SK-N-SH (cell line): ENCODE data around the gene FADS3. TPM values are rescaled to one million over a fixed set of nuclear protein-coding genes. Genes with fewer than 3 reads are reported as not detected.

ENCODE experiments used
- CTCF ChIA-PET: fragments of 300-600, 350-600 bp; formaldehyde crosslinking; extraction: SDS; loops from one replicate; lab custom pipeline; 2021; lab: Yijun Ruan, JAX
- POLR2A ChIA-PET: fragments of 350-600 bp; sonication (Branson Sonifier 250); formaldehyde crosslinking; extraction: SDS; loops from one replicate; lab custom pipeline; 2020; ENCODE audit warnings: antibody characterized with exemption, inconsistent platforms; lab: Yijun Ruan, JAX
- DNase-seq: peaks from one replicate; pipeline ENCODE4 v3.0.0; 2012
- H2AFZ ChIP-seq: fragments of 200-600 bp; sonication (generic); 2 replicates; pipeline ENCODE4 v1.8.1; 2016; ENCODE audit warnings: antibody characterized with exemption, mild to moderate bottlenecking, low read depth
- H3F3A ChIP-seq: fragments of 200-600 bp; sonication (generic); replicated peaks from 2 replicates; pipeline ENCODE3; 2016; ENCODE audit warnings: antibody characterized with exemption, mild to moderate bottlenecking; ENCODE audit not compliant: insufficient read depth
- H3K27ac ChIP-seq, 2 experiments: fragments of 200-500 bp in 1 of 2; fragments of 200-600 bp in 1 of 2; sonication (Bioruptor generic) in 1 of 2; sonication (generic), shearing (Covaris generic) in 1 of 2; 2 replicates each; pipeline versions ENCODE4 v1.5.1 to v1.6.1; 2014 to 2016; ENCODE audit warnings: low read depth in 2 of 2, inconsistent platforms in 1 of 2, low read length in 1 of 2, mild to moderate bottlenecking in 1 of 2, mixed read lengths in 1 of 2
- H3K27me3 ChIP-seq: fragments of 200-600 bp; sonication (generic), shearing (Covaris generic); 2 replicates; pipeline ENCODE4 v1.6.1; 2016; ENCODE audit warnings: mixed run types; ENCODE audit not compliant: insufficient read depth
- H3K36me3 ChIP-seq, 2 experiments: fragments of 200-500 bp in 1 of 2; fragments of 200-600 bp in 1 of 2; sonication (Bioruptor generic) in 1 of 2; sonication (generic) in 1 of 2; replicated peaks in 1 of 2; 2 replicates each; pipeline versions ENCODE3 to v1.5.1; 2014 to 2016; ENCODE audit warnings: low read length in 1 of 2, mild to moderate bottlenecking in 1 of 2; ENCODE audit not compliant: insufficient read depth in 2 of 2, control insufficient read depth in 1 of 2
- H3K4me1 ChIP-seq, 2 experiments: fragments of 200-500 bp in 1 of 2; fragments of 200-600 bp in 1 of 2; sonication (Bioruptor generic) in 1 of 2; sonication (generic), shearing (Covaris generic) in 1 of 2; 2 replicates each; pipeline versions ENCODE4 v1.5.1 to v1.6.1; 2014 to 2016; ENCODE audit warnings: low read depth in 1 of 2, low read length in 1 of 2, mixed run types in 1 of 2; ENCODE audit not compliant: insufficient read depth in 2 of 2, control insufficient read depth in 1 of 2
- H3K4me2 ChIP-seq: fragments of 200-600 bp; sonication (generic), shearing (Covaris generic); 2 replicates; pipeline ENCODE4 v1.6.1; 2017; ENCODE audit warnings: mixed run types
- H3K4me3 ChIP-seq, 2 experiments: fragments of 200-500 bp in 1 of 2; fragments of 200-600 bp in 1 of 2; sonication (Bioruptor generic) in 1 of 2; sonication (generic), shearing (Covaris generic) in 1 of 2; 2 replicates each; pipeline versions ENCODE4 v1.5.1 to v1.8.1; 2014 to 2016; ENCODE audit warnings: low read depth in 2 of 2, inconsistent platforms in 1 of 2, low read length in 1 of 2, mild to moderate bottlenecking in 1 of 2, mixed read lengths in 1 of 2, moderate library complexity in 1 of 2
- H3K79me2 ChIP-seq: fragments of 200-600 bp; sonication (generic); 2 replicates; pipeline ENCODE4 v1.8.1; 2017; ENCODE audit warnings: mild to moderate bottlenecking; ENCODE audit not compliant: insufficient read depth
- H3K9ac ChIP-seq: fragments of 200-600 bp; sonication (generic); 2 replicates; pipeline ENCODE4 v1.6.1; 2017; ENCODE audit warnings: mixed run types
- H3K9me2 ChIP-seq: fragments of 200-600 bp; sonication (generic); 2 replicates; pipeline ENCODE4 v1.6.1; 2017; ENCODE audit warnings: mixed run types
- H3K9me3 ChIP-seq: fragments of 200-600 bp; sonication (generic); 2 replicates; pipeline ENCODE4 v1.6.1; 2017; ENCODE audit warnings: mixed run types, mild to moderate bottlenecking, moderate library complexity
- H4K20me1 ChIP-seq: fragments of 200-600 bp; sonication (generic); 2 replicates; pipeline ENCODE4 v1.6.1; 2017; ENCODE audit warnings: mild to moderate bottlenecking, mixed run types; ENCODE audit not compliant: insufficient read depth
- CHD2 ChIP-seq: fragments of 150-350 bp; IDR thresholded peaks from 2 replicates; pipeline ENCODE4 v1.6.1; 2018; ENCODE audit warnings: low read length; ENCODE audit not compliant: partially characterized antibody
- CTCF ChIP-seq: fragments of 200-600 bp; sonication (generic); IDR thresholded peaks from 2 replicates; pipeline ENCODE4 v1.6.1; 2017; ENCODE audit warnings: antibody characterized with exemption, mild to moderate bottlenecking, moderate library complexity
- ELF1 ChIP-seq: IDR thresholded peaks from 2 replicates; pipeline ENCODE4 v1.4.0; 2012
- EP300 ChIP-seq, 2 experiments: IDR thresholded peaks; 2 replicates each; pipeline versions ENCODE4 v1.4.0 to v1.6.1; 2012; ENCODE audit warnings: borderline replicate concordance in 1 of 2, low read depth in 1 of 2, low read length in 1 of 2
- FOSL2 ChIP-seq: IDR thresholded peaks from 2 replicates; pipeline ENCODE4 v1.4.0; 2012; ENCODE audit warnings: low read depth, mild to moderate bottlenecking, moderate library complexity, borderline replicate concordance
- FOXM1 ChIP-seq: IDR thresholded peaks from 2 replicates; pipeline ENCODE4 v1.4.0; 2012; ENCODE audit warnings: low read depth, mild to moderate bottlenecking
- GABPA ChIP-seq: IDR thresholded peaks from 2 replicates; pipeline ENCODE4 v1.4.0; 2012; ENCODE audit warnings: low read depth, mild to moderate bottlenecking
- GATA2 ChIP-seq: sonication (generic); formaldehyde crosslinking; IDR thresholded peaks from 2 replicates; pipeline ENCODE4 v1.5.0; 2020; ENCODE audit warnings: mild to moderate bottlenecking, missing genetic modification reagents
- IRF3 ChIP-seq: fragments of 150-350 bp; IDR thresholded peaks from 2 replicates; pipeline ENCODE4 v1.6.1; 2016; ENCODE audit warnings: mild to moderate bottlenecking, low read depth, low read length
- MAX ChIP-seq: IDR thresholded peaks from 2 replicates; pipeline ENCODE4 v1.4.0; 2012; ENCODE audit warnings: low read depth
- MEF2A ChIP-seq: IDR thresholded peaks from 2 replicates; pipeline ENCODE4 v1.4.0; 2012; ENCODE audit warnings: low read depth, borderline replicate concordance
- MXI1 ChIP-seq: IDR thresholded peaks from 2 replicates; pipeline ENCODE4 v1.6.1; 2012; ENCODE audit warnings: mild to moderate bottlenecking, low read depth, low read length, improper control_type of control experiment
- NFIC ChIP-seq: IDR thresholded peaks from 2 replicates; pipeline ENCODE4 v1.4.0; 2012; ENCODE audit warnings: borderline replicate concordance
- PBX3 ChIP-seq: IDR thresholded peaks from 2 replicates; pipeline ENCODE4; 2012
- POLR2AphosphoS5 ChIP-seq: IDR thresholded peaks from 2 replicates; pipeline ENCODE4 v1.6.1; 2012; ENCODE audit warnings: low read depth, low read length
- RFX5 ChIP-seq: IDR thresholded peaks from 2 replicates; pipeline ENCODE4 v1.6.1; 2012; ENCODE audit warnings: mild to moderate bottlenecking, improper control_type of control experiment, low read length
- SMC3 ChIP-seq: IDR thresholded peaks from 2 replicates; pipeline ENCODE4 v1.6.1; 2012; ENCODE audit warnings: low read depth, low read length, improper control_type of control experiment
- TAF1 ChIP-seq: IDR thresholded peaks from 2 replicates; pipeline ENCODE4 v1.6.1; 2012; ENCODE audit warnings: low read depth, mild to moderate bottlenecking, low read length, moderate library complexity, borderline replicate concordance
- TEAD4 ChIP-seq: IDR thresholded peaks from 2 replicates; pipeline ENCODE4 v1.4.0; 2012; ENCODE audit warnings: mild to moderate bottlenecking, borderline replicate concordance; ENCODE audit not compliant: insufficient read depth
- USF2 ChIP-seq: fragments of 150-350 bp; IDR thresholded peaks from 2 replicates; pipeline ENCODE4 v1.6.1; 2017; ENCODE audit warnings: antibody characterized with exemption, low read length, low read depth, borderline replicate concordance
- YY1 ChIP-seq: IDR thresholded peaks from 2 replicates; pipeline ENCODE4 v1.4.0; 2012; ENCODE audit warnings: low read depth, mild to moderate bottlenecking
- WGBS: methylation state at CpG from one replicate; pipeline ENCODE4 v1.1.6; 2017; ENCODE audit warnings: low lambda C conversion rate; 5-methylcytosine and 5-hydroxymethylcytosine counted together
- polyA plus RNA-seq, 3 experiments: library from polyadenylated mRNA; depleted of rRNA; stranded (reverse); fragments of >200 nt; gene quantifications; 2 replicates each; pipeline ENCODE4 v1.2.3, GENCODE V29; 2012

FADS3 gene
- polyA plus RNA-seq, 1 of the 3 experiments (the other 2 are of a cell fraction): 93.3 TPM

- Histone ChIP-seq H3K4me3 (no peak overlapping the region), H3K27ac (no peak overlapping the region), H3F3A (no peaks in the 10 kb centered on the region), H3K9ac (no peak overlapping the region), H3K27me3 (no peaks in the 10 kb centered on the region), H2AFZ (no peak overlapping the region), H3K4me2 (no peak overlapping the region), H4K20me1 (peaks cover 7% of the 10 kb centered on the region; the same call in 1 of the 2 replicates), H3K9me2 (no peaks in the 10 kb centered on the region), H3K4me1 (peaks cover 0 to 4% of the 10 kb centered on the region in 2 experiments; a peak in 1 of 4 replicates), H3K79me2 (no peaks in the 10 kb centered on the region; the same call in 1 of the 2 replicates)
- DNase-seq: no peak
- 94% methylated on average over 7 of the region's 7 CpGs for WGBS
- ChIA-PET CTCF (interaction anchor here (0.9 to 2.8 kb wide), 7 partner anchors 9 to 229 kb away, joined by 3 to 15 read pairs (median 6); no protein-coding TSS in a partner anchor), POLR2A (no interaction called here)
- TF ChIP-seq EP300 (IDR thresholded peaks at IDR 0.05; ENCODE audit: borderline replicate concordance in 1 of 2, low read depth in 1 of 2, low read length in 1 of 2) (no peak), IRF3 (no peak), MAX (no peak), TEAD4 (no peak), YY1 (no peak), MEF2A (no peak)
- TF ChIP-seq, all 33 proteins: peak for 0
- peaks cover 0 to 14% of the 10 kb centered on the region in 2 experiments for H3K36me3 ChIP-seq
- no peaks in the 10 kb centered on the region for H3K9me3 ChIP-seq
Observed at GRCh38 chr11:61879152-61879551, 12.2 kb downstream of the FADS3 start.

GRCh38 chr11:61875698-61876097 lies 15.6 kb downstream of the FADS3 start:
- no peak for DNase-seq
- Histone ChIP-seq H3K4me1 (peaks cover 0 to 9% of the 10 kb centered on the region in 2 experiments; a peak in 2 of 4 replicates), H3K4me2 (no peak overlapping the region), H3K9me2 (no peaks in the 10 kb centered on the region), H3K27me3 (no peaks in the 10 kb centered on the region), H3K9ac (no peak overlapping the region), H3K27ac (no peak overlapping the region), H3K36me3 (peaks cover 0 to 17% of the 10 kb centered on the region in 2 experiments), H3K9me3 (no peaks in the 10 kb centered on the region), H3F3A (no peaks in the 10 kb centered on the region), H2AFZ (no peak overlapping the region), H4K20me1 (no peaks in the 10 kb centered on the region), H3K79me2 (no peaks in the 10 kb centered on the region), H3K4me3 (no peak overlapping the region)
- 93% methylated on average over 13 of the region's 14 CpGs for WGBS
- ChIA-PET POLR2A (no interaction called here), CTCF (interaction anchor here (0.6 to 10.6 kb wide), 7 partner anchors 8 to 232 kb away, joined by 3 to 91 read pairs (median 6); no protein-coding TSS in a partner anchor)
- TF ChIP-seq CTCF: no peak
- TF ChIP-seq USF2: no peak
- TF ChIP-seq MXI1: no peak
- TF ChIP-seq MEF2A: no peak
- TF ChIP-seq NFIC: no peak
- TF ChIP-seq GATA2 (CRISPR knock-in tag): no peak
- TF ChIP-seq POLR2AphosphoS5: no peak
- no peak for TF ChIP-seq FOSL2
- no peak for TF ChIP-seq GABPA
- no peak for TF ChIP-seq PBX3
- TF ChIP-seq ELF1: no peak
- TF ChIP-seq MAX: no peak
- no peak for TF ChIP-seq FOXM1
- no peak for TF ChIP-seq CHD2
- TF ChIP-seq SMC3: no peak
- no peak for TF ChIP-seq TAF1
- no peak for TF ChIP-seq RFX5
- no peak for TF ChIP-seq TEAD4
